NCI-H524 (cell line): ENCODE results near the gene FAM3A.
A peak's percentile ranks its signal among the peaks of the same experiment; 100 is the strongest.
"Not testable (repeated sequence)": the region's sequence is repeated elsewhere in the genome, so short reads cannot be mapped to it uniquely, and the experiment has no call there.

ENCODE experiments used
- DNase-seq, 2 experiments: peaks; one replicate each; lab custom pipeline; 2025; lab: John Stamatoyannopoulos, UW

Gene FAM3A, protein sequence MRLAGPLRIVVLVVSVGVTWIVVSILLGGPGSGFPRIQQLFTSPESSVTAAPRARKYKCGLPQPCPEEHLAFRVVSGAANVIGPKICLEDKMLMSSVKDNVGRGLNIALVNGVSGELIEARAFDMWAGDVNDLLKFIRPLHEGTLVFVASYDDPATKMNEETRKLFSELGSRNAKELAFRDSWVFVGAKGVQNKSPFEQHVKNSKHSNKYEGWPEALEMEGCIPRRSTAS

DNA sequence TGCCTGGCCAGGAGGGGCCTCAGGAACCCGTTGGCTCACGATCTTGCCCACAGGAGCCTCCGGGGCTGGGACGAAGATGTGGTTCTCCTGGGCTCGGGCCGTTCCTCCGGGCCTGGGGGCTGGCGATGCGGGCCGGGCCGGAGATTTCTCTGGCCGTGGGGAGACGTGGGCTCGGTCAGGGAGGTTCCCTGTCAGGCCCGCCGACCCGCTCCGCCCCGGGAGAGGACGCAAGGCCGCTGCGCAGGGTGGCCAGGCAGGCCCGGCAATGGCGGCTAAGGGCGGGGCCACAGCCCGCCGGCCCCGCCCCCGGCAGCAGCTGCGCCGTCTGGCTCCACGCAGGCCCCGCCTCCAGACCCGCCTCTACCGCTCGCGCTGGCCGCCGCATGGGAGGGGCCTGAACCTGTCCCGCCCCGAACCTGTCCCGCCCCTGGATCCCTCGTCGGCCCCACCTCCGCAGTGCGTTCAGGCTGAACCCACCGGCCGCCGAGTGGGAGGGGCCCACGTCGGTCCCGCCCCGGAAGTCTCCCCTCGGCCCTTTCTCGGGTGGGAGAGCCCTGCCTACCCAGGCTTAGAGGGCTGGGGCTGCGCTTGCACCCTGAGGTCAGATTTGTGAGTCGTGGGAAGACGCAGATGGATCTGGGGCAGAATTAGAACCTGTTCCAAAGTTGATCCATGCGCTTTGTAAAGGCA, at the start of gene FAM3A:
Gene FAM3A, minus strand, starts transcription at position 267 of the 690 bp plus-strand sequence. CDS start 460 bp downstream, outside the sequence.
- peak; percentile 87 to 91 for DNase-seq

- not testable (repeated sequence) for DNase-seq
Observed at GRCh38 chrX:154562295-154562694, 46.3 kb upstream of the FAM3A start.

DNA sequence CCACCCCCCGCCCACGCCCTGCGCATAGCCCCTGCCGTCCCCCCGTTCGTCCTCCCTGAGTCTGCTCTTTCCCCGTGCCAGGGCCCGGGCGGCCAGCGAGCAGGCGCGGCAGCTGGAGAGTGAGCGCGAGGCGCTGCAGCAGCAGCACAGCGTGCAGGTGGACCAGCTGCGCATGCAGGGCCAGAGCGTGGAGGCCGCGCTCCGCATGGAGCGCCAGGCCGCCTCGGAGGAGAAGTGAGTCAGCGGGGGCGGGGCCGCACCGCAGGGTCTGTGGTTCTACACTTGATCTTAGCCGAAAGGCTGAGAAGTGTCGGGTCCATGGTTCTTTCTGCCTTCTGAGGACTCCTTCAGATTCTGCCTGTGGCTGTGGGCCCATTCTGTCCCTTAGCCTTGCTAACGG, 44.3 kb upstream of the FAM3A start:
- DNase-seq, result not testable (repeated sequence)

DNA sequence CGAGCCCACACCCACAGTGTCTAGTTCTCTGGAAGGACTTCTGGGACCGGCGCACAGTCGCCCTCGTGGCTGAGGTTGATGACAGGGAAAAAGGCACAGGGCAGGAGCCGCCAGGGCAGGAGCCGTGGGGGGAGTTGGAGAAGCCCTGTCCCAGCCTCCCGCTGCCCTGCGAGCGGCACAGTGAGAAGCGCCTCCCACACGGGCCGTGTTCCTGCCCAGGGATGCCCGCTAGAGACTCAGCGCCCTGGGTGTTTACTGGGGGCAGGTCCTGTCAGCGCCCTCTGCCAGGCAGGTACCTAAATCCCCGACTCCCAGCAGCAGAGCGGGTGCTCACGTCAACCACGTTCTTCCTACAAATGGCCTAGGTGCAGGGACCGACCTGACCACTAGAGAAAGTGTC, 42.9 kb upstream of the FAM3A start:
- not testable (repeated sequence) for DNase-seq

DNA sequence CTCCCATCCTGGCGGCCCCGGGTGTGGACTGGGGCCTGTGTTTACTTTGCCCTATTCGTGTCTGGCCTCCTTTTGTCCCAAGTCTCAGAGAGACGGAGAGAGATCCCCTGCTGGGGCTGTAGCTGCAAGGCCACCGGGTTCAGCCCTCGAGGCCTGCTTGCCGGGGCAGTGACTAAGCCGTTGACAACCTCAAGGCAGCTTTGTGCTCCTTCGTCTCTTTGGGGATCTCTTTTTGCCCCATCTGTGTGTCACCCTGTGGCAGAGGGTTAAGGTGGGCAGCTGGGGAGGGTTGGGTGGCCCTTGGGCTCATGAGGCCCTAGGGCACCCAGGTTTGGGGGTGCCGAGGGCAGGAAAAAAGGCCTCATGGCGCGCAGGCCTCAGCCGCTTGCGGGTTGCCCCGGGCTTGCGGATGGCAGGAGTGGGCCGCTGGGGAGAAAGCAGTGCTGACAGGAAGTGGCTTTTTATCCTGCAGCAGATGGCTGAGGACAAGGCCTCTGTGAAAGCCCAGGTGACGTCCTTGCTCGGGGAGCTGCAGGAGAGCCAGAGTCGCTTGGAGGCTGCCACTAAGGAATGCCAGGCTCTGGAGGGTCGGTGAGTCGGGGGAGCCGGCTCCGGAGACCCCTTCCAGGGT, 42.1 kb upstream of the FAM3A start:
- DNase-seq, result not testable (repeated sequence)

DNA sequence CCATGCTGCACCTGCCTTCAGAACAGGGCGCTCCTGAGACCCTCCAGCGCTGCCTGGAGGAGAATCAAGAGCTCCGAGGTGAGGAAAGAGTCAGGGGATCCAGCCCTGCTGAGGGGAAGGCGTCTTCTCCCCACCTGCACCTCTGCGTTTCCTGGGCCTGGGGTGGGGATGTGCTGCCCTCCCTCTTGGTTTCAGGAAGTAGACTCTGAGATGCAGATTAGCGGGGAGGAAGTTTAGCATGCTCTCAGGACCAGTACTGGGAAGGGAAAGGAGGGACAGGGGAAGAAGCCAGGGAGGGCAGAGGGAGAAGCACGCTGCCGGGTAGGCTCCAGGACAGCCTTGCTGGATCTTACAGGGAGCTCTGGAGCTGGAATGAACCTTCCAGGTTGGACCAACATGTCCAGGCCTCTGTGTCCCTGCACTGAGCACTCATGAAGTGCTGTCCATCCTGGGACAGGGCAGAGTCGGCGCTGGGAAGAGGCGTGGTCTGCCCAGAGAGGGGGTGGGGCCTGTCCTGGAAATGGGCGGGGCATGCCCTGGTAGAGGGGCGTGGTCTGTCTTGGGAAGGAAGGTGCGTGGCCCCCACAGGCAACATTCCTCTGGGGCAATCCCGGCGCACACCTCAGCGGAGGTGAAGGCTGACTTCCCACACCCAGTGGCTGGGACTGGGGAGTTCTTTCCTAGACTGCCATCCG, 36.2 kb upstream of the FAM3A start:
- DNase-seq, result not testable (repeated sequence)

GRCh38 chrX:154549766-154550165, 33.7 kb upstream of the FAM3A start:
- DNase-seq, result no peak

DNA sequence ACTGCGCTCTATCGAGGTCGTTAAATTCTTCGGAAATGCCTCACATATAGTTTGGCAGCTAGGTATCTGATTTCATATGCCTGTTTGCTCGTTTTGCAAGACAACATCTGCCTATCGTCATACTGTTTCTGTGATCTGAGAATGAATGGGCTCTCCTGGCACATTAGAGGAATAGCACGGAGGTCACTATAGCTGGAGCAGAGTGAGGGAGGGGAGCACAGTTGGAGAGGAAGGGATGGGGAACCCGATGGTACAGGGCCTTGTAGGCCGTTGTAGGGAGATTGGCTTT, 31.9 kb upstream of the FAM3A start:
- DNase-seq, result no peak

DNA sequence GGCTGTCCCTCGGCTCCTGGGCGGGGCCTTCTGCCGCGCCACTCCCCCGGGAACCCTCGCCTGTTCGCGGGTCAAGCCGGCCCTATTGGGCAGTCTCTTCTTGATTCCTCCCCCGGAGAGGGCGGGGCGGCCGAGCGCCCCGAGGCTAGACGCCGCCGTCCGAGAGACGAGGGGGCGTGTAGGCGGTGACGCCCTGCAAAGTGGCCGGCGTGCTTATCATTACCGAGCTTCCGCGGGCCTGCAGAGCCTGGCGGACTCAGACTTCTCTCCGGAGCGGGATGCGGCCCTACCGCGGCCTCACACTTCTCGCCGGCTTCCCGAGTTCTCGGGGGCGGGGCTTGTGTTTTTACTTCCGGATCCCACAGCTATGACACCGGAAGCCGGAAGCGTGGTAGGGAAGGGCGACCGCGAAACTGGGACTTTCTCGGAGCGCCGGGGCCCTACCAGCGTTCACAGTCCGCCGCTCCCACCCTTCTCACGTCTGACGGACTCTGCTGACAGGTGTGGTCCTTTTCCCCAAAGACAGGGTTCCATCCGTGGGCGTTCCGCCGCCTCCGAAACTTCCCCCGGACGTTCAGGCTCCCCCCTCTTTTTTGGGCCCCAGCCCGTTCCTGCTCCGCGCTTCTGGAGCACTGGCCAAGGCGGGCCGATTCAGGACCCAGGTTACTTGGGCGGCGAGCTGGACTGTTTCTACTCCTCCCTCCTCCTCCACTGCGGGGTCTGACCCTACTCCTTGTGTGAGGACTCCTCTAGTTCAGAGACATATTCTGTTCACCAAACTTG, 31.4 kb upstream of the FAM3A start, which contains the start of gene IKBKG:
Gene IKBKG, plus strand, starts transcription at position 376 of the 783 bp plus-strand sequence. CDS start 4,383 bp downstream, outside the sequence.
- DNase-seq, result peak; percentile 84 to 86

GRCh38 chrX:154546354-154547244, 30.6 kb upstream of the FAM3A start, which contains the start of gene G6PD:
G6PD (minus strand) TSS chrX:154546846; CDS start chrX:154546155, 691 bp downstream.
- DNase-seq, result peak; percentile 78 to 80

DNA sequence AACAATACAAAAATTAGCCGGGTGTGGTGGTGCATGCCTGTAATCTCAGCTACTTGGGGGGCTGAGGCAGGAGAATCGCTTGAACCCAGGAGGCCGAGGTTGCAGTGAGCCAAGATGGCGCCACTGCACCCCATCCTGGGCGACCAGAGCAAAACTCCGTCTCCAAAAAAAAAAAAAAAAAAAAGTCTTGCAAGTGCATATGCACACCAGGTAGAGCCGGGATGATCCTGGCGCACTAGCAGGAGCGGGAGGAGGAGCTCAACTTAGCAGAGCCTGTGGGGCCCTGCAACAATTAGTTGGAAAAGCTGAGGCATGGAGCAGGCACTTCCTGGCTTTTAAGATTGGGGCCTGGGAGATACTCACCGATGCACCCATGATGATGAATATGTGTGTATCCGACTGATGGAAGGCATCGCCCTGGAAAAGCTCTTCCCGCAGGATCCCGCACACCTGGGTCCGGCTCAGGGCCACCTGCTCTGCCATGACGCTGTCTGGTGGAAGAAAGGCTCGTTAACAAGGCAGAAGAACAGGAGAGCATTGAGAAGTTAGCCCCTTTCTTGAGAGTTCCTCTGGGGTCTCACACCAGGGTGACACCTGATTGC, 29.7 kb upstream of the FAM3A start:
- no peak for DNase-seq

DNA sequence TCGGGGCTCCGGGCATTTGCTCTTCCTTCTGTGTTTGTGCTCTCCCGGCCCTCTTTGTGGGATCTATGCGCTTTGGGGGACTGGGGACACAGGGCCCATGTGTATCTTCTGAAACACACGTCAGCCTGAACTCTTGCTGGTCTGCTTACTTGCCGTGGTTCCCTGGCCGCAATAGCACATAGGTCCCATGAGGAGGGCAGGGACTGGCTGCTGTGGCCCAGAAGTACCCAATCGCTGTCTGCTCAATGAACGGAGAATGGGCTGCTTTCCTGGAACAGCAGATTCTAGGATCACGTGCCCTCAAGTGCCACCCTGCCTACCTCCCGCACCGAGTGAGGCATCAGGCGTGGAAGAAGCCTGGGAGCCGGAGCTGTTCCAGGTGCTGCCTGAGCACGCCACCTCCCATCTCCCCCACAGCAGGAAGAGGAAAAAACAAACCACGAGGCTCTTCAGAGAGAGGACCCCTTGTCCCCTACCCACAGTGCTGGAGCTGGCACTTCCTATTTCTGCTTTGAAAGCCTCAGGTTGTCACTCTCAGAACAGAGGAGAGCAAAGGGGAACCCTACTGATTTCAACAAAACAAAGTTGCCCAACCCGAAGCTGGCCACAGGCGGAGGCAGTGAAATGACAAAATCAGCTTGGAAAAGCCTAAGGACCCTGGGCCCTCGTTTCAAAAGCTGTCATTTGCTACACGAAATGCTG, 26.8 kb upstream of the FAM3A start:
- DNase-seq, result no peak

GRCh38 chrX:154541896-154542722, 26.1 kb upstream of the FAM3A start:
- DNase-seq, result no peak

- no peak for DNase-seq
Observed at GRCh38 chrX:154541589-154541895, 25.5 kb upstream of the FAM3A start.

GRCh38 chrX:154540897-154541535, 25.0 kb upstream of the FAM3A start:
- no peak for DNase-seq

DNA sequence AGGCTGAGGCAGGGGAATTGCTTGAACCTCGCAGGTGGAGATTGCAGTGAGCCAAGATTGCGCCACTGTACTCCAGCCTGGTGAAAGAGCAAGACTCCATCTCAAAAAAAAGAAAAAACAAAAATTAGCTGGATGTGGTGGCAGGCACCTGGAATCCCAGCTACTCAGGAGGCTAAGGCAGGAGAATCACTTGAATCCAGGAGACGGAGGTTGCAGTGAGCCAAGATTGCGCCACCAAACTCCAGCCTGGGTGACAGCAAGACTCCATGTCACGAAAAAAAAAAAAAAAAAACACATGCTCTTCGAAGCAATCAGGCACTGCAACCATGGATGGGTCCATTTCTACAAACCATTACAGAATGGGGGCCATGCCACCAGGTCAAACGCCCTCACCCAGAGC, 24.3 kb upstream of the FAM3A start:
- DNase-seq, result not testable (repeated sequence)

GRCh38 chrX:154539077-154539476, 23.0 kb upstream of the FAM3A start:
- DNase-seq, result no peak

- no peak for DNase-seq
Observed at GRCh38 chrX:154535892-154536291, 19.9 kb upstream of the FAM3A start.
